Brain microvascular endothelial cell (primary cell): Measurements from ENCODE around the gene ZNF175.
A peak's percentile ranks its signal among the peaks of the same experiment; 100 is the strongest.

ENCODE experiments used
- DNase-seq: peaks from one replicate; pipeline ENCODE4 v3.0.0-alpha.2; 2020
- H3K27ac ChIP-seq: fragments of 250-450 bp; sonication (Bioruptor Pico); 2 replicates; pipeline ENCODE4 v1.5.1; 2020; ENCODE audit warnings: mild to moderate bottlenecking, moderate library complexity
- H3K27me3 ChIP-seq: fragments of 250-450 bp; sonication (Bioruptor Pico); replicated peaks from 2 replicates; pipeline ENCODE4 v1.5.1; 2020; ENCODE audit warnings: mild to moderate bottlenecking
- H3K36me3 ChIP-seq: fragments of 250-450 bp; sonication (Bioruptor Pico); replicated peaks from 2 replicates; pipeline ENCODE4 v1.5.1; 2020; ENCODE audit warnings: mild to moderate bottlenecking
- H3K4me3 ChIP-seq: 2 replicates; pipeline ENCODE4 v1.5.1; 2011; ENCODE audit warnings: low read depth, mild to moderate bottlenecking, control low read depth, low read length, moderate library complexity
- in situ Hi-C: cut with HindIII; loops from 2 replicates; pipeline ENCODE4 v1.10.0; 2017; ENCODE audit warnings: low sequenced_read_pairs, low pct_ligation_motif_present
- TF ChIP-seq, protein P1 (sequence below): IDR thresholded peaks from 2 replicates; pipeline ENCODE4 v1.5.1; 2011; ENCODE audit warnings: low read depth, mild to moderate bottlenecking, moderate library complexity, low read length, control low read depth, inconsistent platforms; ENCODE audit errors: missing control alignments

Gene ZNF175

DNA sequence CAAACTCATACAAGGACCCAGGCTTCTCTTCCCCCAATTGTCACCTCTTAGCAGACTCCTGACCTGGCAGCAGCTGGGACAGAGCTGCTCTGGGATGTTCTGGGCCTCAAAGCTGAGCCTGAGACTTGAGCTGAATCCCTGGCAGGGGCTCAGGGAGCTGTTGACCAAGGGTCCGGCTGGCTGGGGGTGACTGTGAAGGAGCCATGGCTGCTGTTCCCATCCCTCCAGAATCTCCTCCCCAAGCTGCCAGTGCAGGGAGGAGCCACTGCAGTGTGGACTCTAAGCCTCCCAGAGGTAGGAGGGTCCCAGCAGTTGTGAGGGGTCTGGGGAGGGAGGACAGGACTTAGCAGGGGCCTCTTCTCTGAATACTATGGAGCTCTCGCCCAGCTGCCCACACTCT is 41.8 kb upstream of the ZNF175 start:
- no peak overlapping the region for H3K27ac ChIP-seq
- H3K36me3 ChIP-seq, result no peaks in the 10 kb centered on the region
- no peak for DNase-seq
- no peak overlapping the region for H3K4me3 ChIP-seq
- no peaks in the 10 kb centered on the region for H3K27me3 ChIP-seq
- in situ Hi-C loops, result no loop called here
- TF ChIP-seq, protein P1, sequence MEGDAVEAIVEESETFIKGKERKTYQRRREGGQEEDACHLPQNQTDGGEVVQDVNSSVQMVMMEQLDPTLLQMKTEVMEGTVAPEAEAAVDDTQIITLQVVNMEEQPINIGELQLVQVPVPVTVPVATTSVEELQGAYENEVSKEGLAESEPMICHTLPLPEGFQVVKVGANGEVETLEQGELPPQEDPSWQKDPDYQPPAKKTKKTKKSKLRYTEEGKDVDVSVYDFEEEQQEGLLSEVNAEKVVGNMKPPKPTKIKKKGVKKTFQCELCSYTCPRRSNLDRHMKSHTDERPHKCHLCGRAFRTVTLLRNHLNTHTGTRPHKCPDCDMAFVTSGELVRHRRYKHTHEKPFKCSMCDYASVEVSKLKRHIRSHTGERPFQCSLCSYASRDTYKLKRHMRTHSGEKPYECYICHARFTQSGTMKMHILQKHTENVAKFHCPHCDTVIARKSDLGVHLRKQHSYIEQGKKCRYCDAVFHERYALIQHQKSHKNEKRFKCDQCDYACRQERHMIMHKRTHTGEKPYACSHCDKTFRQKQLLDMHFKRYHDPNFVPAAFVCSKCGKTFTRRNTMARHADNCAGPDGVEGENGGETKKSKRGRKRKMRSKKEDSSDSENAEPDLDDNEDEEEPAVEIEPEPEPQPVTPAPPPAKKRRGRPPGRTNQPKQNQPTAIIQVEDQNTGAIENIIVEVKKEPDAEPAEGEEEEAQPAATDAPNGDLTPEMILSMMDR, result no peak

DNA sequence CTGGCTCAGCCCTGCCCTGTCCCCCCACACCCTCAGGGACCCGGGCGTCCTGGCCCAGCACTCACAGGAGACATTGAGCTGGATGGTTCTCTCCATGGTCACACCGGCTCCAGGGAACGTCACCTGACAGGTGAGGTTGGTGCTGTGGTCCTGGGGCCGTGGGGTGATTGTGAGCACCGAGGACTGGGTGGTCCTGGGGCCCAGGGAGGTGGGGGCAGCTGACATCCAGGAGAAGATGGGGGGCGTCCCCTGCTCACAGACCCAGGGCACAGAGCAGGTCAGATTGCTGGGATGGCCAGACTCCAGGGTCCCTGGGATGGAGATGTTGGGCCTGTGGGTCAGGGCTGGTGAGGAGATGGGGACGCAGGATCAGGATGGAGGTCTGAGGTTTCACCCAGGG is 40.5 kb upstream of the ZNF175 start:
- DNase-seq, result no peak
- TF ChIP-seq, protein P1, result no peak
- Histone ChIP-seq H3K4me3 (no peak overlapping the region), H3K27me3 (no peaks in the 10 kb centered on the region), H3K27ac (no peak overlapping the region), H3K36me3 (no peaks in the 10 kb centered on the region)
- in situ Hi-C loops, result no loop called here

DNA sequence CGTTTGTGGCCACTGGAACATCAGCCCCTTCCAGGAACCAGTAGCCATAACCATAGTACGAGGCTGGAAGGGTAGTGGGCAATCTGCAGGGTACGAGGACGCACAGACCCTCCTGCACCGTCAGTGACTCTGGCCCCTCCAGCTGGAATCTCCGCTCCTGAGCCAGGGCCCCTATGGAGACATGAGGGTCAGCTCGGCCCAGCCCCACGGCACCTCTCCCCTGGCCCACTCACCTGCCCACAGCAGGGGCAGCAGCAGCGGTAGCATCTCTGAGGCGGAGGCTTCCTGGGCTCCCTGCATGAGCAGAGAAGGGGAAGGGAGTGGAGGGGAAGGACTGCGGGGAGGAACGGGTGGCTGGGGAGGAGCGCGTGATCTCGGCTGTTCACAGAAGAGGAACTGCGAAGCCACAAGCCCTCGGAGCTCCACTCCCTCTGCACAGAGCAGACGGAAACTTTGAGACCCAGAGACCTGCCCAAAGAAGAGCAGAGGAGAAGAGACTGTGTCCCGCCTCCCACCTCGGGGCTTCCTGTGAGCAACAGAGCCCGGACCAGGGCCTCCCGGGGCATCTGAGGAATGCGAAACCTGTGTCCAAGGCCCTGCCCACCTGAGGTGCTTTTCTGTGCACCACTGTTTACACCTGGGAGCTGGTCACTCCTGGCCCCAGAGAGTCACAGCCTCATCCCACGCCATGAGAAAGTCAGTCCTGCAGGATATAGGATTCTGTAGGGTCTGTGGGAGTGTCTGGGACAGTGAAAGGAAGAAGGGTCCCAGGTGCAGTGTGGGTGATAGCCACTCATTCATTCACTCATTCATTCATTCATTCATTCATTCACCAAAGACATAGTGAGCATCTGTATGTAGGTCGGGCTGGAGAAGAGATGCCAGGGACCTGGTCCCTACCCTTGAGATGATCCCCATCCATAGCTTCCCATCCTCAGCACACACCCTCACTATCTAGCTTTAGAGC is 39.5 kb upstream of the ZNF175 start, which contains the start of gene SIGLEC6:
SIGLEC6 (minus strand) TSS at position 322 of the 967 bp plus-strand sequence; CDS start at position 300, 22 bp downstream.
- in situ Hi-C loops, result no loop called here
- Histone ChIP-seq H3K36me3 (no peaks in the 10 kb centered on the region), H3K27ac (no peak within 1 kb of the TSS), H3K4me3 (no peak within 1 kb of the TSS), H3K27me3 (no peaks in the 10 kb centered on the region)
- DNase-seq, result no peak
- TF ChIP-seq, protein P1, result no peak

DNA sequence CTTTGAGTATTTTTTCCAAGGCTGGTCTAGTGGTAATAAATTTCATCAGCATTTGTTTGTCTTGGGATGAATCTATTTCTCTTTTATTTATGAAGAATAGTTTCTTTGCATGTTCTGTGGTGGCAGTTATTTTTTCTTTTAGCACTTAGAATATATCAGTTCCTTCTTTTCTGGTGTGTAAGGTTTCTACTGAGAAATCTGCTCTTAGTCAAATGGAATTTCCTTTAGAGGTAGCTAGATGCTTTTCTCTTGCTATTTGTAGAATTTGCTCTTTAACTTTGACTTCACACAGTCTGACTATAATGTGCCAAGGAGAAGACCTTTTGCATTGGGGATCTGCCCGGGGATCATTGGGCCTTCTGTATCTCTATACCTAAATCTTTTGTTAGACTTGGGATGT is 35.5 kb upstream of the ZNF175 start:
- TF ChIP-seq, protein P1, result no peak
- DNase-seq, result no peak
- Histone ChIP-seq H3K4me3 (no peak overlapping the region), H3K27me3 (no peaks in the 10 kb centered on the region), H3K36me3 (no peaks in the 10 kb centered on the region), H3K27ac (peak overlapping the region; percentile 33)
- in situ Hi-C loops, result no loop called here

DNA sequence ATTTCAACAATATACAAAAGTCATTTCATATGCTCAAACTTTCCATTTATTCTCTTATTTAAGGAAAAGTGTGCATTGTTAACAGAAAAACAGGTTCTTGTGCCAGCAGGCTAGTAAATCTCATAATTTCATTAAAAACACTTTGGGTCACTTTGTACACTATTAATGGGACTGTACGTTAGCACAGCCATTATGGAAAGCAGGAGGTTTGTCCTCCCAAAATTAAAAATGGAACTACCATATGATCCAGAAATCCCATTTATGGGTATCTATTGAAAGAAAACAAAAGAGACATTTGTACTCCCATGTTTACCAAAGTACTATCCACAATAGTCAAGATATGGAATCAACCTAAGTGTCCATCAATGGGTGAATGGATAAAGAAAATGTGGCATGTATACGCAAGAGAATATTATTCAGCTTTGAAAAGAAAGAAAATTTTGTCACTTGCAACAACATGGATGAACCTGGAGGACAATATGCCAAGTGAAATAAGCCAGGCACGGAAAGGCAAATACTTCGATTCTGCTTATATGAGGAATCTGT is 31.2 kb upstream of the ZNF175 start:
- no peak overlapping the region for H3K4me3 ChIP-seq
- in situ Hi-C loops, result no loop called here
- no peak for DNase-seq
- H3K27me3 ChIP-seq, result no peaks in the 10 kb centered on the region
- H3K36me3 ChIP-seq, result no peaks in the 10 kb centered on the region
- H3K27ac ChIP-seq, result no peak overlapping the region
- TF ChIP-seq, protein P1, result no peak
